Brain microvascular endothelial cell (primary cell): ENCODE data around the gene DPP7.

Experiments used
- DNase-seq: peaks from one replicate; pipeline ENCODE4 v3.0.0-alpha.2; 2020
- H3K27ac ChIP-seq: fragments of 250-450 bp; sonication (Bioruptor Pico); 2 replicates; pipeline ENCODE4 v1.5.1; 2020; ENCODE audit warnings: mild to moderate bottlenecking, moderate library complexity
- H3K27me3 ChIP-seq: fragments of 250-450 bp; sonication (Bioruptor Pico); replicated peaks from 2 replicates; pipeline ENCODE4 v1.5.1; 2020; ENCODE audit warnings: mild to moderate bottlenecking
- H3K36me3 ChIP-seq: fragments of 250-450 bp; sonication (Bioruptor Pico); replicated peaks from 2 replicates; pipeline ENCODE4 v1.5.1; 2020; ENCODE audit warnings: mild to moderate bottlenecking
- H3K4me3 ChIP-seq: 2 replicates; pipeline ENCODE4 v1.5.1; 2011; ENCODE audit warnings: low read depth, mild to moderate bottlenecking, control low read depth, low read length, moderate library complexity
- CTCF ChIP-seq: IDR thresholded peaks from 2 replicates; pipeline ENCODE4 v1.5.1; 2011; ENCODE audit warnings: low read depth, mild to moderate bottlenecking, moderate library complexity, low read length, control low read depth, inconsistent platforms; ENCODE audit errors: missing control alignments
- in situ Hi-C: cut with HindIII; loops from 2 replicates; pipeline ENCODE4 v1.10.0; 2017; ENCODE audit warnings: low sequenced_read_pairs, low pct_ligation_motif_present

DPP7 gene

GRCh38 chr9:137086531-137087408, 27.8 kb downstream of the DPP7 start, which contains the start of gene MAN1B1:
MAN1B1 (plus strand) TSS chr9:137086985; CDS start chr9:137087000, 15 bp downstream.
- Histone ChIP-seq H3K27me3 (no peaks in the 10 kb centered on the region), H3K27ac (peak within 1 kb of the TSS; percentile 81), H3K4me3 (peak within 1 kb of the TSS; percentile 73), H3K36me3 (peaks cover under 1% of the 10 kb centered on the region)
- in situ Hi-C loops = no loop called here
- no peak for TF ChIP-seq CTCF
- DNase-seq = peak; percentile 96

- H3K27ac ChIP-seq = peak overlapping the region; percentile 81
- no peaks in the 10 kb centered on the region for H3K27me3 ChIP-seq
- DNase-seq = no peak
- peak overlapping the region; percentile 73 for H3K4me3 ChIP-seq
- no peaks in the 10 kb centered on the region for H3K36me3 ChIP-seq
- in situ Hi-C loops = no loop called here
- TF ChIP-seq CTCF = no peak
These were observed 28.5 kb downstream of the DPP7 start for GRCh38 chr9:137085920-137086530.

- DNase-seq = no peak
- Histone ChIP-seq H3K4me3 (no peak overlapping the region), H3K27me3 (no peaks in the 10 kb centered on the region), H3K36me3 (no peaks in the 10 kb centered on the region), H3K27ac (no peak overlapping the region)
- in situ Hi-C loops = no loop called here
- no peak for TF ChIP-seq CTCF
These were observed 30.0 kb downstream of the DPP7 start for GRCh38 chr9:137084526-137084925.

- in situ Hi-C loops = no loop called here
- peak overlapping the region; percentile 71 for H3K27ac ChIP-seq
- no peaks in the 10 kb centered on the region for H3K36me3 ChIP-seq
- peak; percentile 96 for DNase-seq
- TF ChIP-seq CTCF = no peak
- H3K27me3 ChIP-seq = no peaks in the 10 kb centered on the region
- no peak overlapping the region for H3K4me3 ChIP-seq
These were observed 31.0 kb downstream of the DPP7 start for GRCh38 chr9:137083394-137084004.

GRCh38 chr9:137082925-137083290, 31.6 kb downstream of the DPP7 start:
- H3K36me3 ChIP-seq = no peaks in the 10 kb centered on the region
- TF ChIP-seq CTCF = no peak
- DNase-seq = no peak
- no peak overlapping the region for H3K4me3 ChIP-seq
- H3K27me3 ChIP-seq = no peaks in the 10 kb centered on the region
- in situ Hi-C loops = no loop called here
- peak overlapping the region; percentile 71 for H3K27ac ChIP-seq
